GM12878 (cell line): ENCODE data around the gene GLS. TPM values are rescaled to one million over a fixed set of nuclear protein-coding genes. Genes with fewer than 3 reads are reported as not detected.

Source experiments
- ASH2L ChIP-seq: fragments of 300-600, 200-600 bp; sonication (generic); IDR thresholded peaks from 2 replicates; pipeline ENCODE4 v1.6.1; 2017; ENCODE audit warnings: low read depth, mild to moderate bottlenecking, borderline replicate concordance
- BMI1 ChIP-seq: fragments of 450-650 bp; IDR thresholded peaks from 2 replicates; pipeline ENCODE4 v1.6.1; 2016; ENCODE audit warnings: mild to moderate bottlenecking, moderate library complexity, borderline replicate concordance
- DPF2 ChIP-seq: fragments of 450-650 bp; IDR thresholded peaks from 2 replicates; pipeline ENCODE4 v1.6.1; 2017; ENCODE audit warnings: mild to moderate bottlenecking
- IRF3 ChIP-seq: fragments of 450-650 bp; IDR thresholded peaks from 2 replicates; pipeline ENCODE4 v1.6.1; 2014; ENCODE audit warnings: mild to moderate bottlenecking
- NBN ChIP-seq: fragments of 450-650 bp; IDR thresholded peaks from 2 replicates; pipeline ENCODE4 v1.6.1; 2016
- NFIC ChIP-seq: IDR thresholded peaks from 2 replicates; pipeline ENCODE4 v1.6.1; 2012; ENCODE audit warnings: low read depth, mild to moderate bottlenecking, inconsistent platforms, low read length, moderate library complexity
- NFYB ChIP-seq: IDR thresholded peaks from 2 replicates; pipeline ENCODE4 v1.6.1; 2011; ENCODE audit warnings: low read depth, mild to moderate bottlenecking, low read length, improper control_type of control experiment, moderate library complexity; ENCODE audit not compliant: insufficient read depth
- PAX5 ChIP-seq: IDR thresholded peaks from 2 replicates; pipeline ENCODE4 v1.6.1; 2011; ENCODE audit warnings: low read depth, low read length, borderline replicate concordance
- POLR2AphosphoS5 ChIP-seq: IDR thresholded peaks from 2 replicates; pipeline ENCODE4 v1.6.1; 2011; ENCODE audit warnings: mild to moderate bottlenecking, low read length, inconsistent platforms
- RB1 ChIP-seq: fragments of 450-650 bp; formaldehyde crosslinking; IDR thresholded peaks from 2 replicates; pipeline ENCODE4 v1.6.1; 2017; ENCODE audit warnings: mild to moderate bottlenecking, borderline replicate concordance
- SMAD1 ChIP-seq: fragments of 450-650 bp; IDR thresholded peaks from 2 replicates; pipeline ENCODE4 v1.6.1; 2018; ENCODE audit warnings: mild to moderate bottlenecking, low read depth; ENCODE audit not compliant: partially characterized antibody
- SREBF1 ChIP-seq: IDR thresholded peaks from 2 replicates; pipeline ENCODE4 v1.6.1; 2012; ENCODE audit warnings: mild to moderate bottlenecking, low read length
- polyA plus RNA-seq, 11 experiments: library from polyadenylated mRNA; depleted of rRNA in 4 of 11; unstranded in 6 of 11; stranded (reverse) in 5 of 11; fragments of >200 nt; fragmentation: Nextera tagmentation in 4 of 11; fragmentation: Illumina TruSeq in 1 of 11; extraction: Ambion mirVana in 4 of 11; extraction: Trizol in 1 of 11; gene quantifications; 1 replicate in 1 of 11; 2 replicates in 10 of 11; pipeline versions ENCODE4 v1.2.1 to v1.2.3, GENCODE V29; 2011 to 2016; ENCODE audit warnings: inconsistent platforms in 2 of 11, missing spikeins in 2 of 11, low read depth in 1 of 11
- total RNA-seq, 4 experiments: library from RNA; depleted of rRNA in 3 of 4; stranded (reverse); fragments of >200 nt in 3 of 4; fragmentation: Illumina TruSeq in 1 of 4; extraction: Trizol in 1 of 4; gene quantifications; 2 replicates each; pipeline versions ENCODE4 v1.2.1 to v1.2.3, GENCODE V29; 2013 to 2021
- TF ChIP-seq, protein P1 (sequence below): fragments of 450-650 bp; IDR thresholded peaks from 2 replicates; pipeline ENCODE4 v1.6.1; 2018; ENCODE audit warnings: borderline replicate concordance, mild to moderate bottlenecking; ENCODE audit not compliant: partially characterized antibody
- TF ChIP-seq, protein P2 (sequence below): fragments of 450-650 bp; formaldehyde crosslinking; IDR thresholded peaks from 2 replicates; pipeline ENCODE4 v1.4.0; 2020; ENCODE audit warnings: mild to moderate bottlenecking, moderate library complexity
- TF ChIP-seq, protein P3 (sequence below), 3 experiments: IDR thresholded peaks in 2 of 3; conservative IDR thresholded peaks in 1 of 3; 2 replicates each; pipeline ENCODE4 v1.5.1; 2011; ENCODE audit warnings: low read depth in 3 of 3, low read length in 3 of 3, mild to moderate bottlenecking in 3 of 3, control low read depth in 2 of 3, moderate library complexity in 2 of 3, inconsistent platforms in 1 of 3, mixed read lengths in 1 of 3; ENCODE audit not compliant: control insufficient read depth in 2 of 3, insufficient read depth in 1 of 3; ENCODE audit errors: extremely low read depth in 1 of 3
- TF ChIP-seq, protein P4 (sequence below): fragments of 450-650 bp; IDR thresholded peaks from 2 replicates; pipeline ENCODE4 v1.6.1; 2017; ENCODE audit warnings: mild to moderate bottlenecking, low read depth, inconsistent platforms; ENCODE audit not compliant: poor library complexity, severe bottlenecking
- TF ChIP-seq, protein P5 (sequence below): fragments of 150-350 bp; IDR thresholded peaks from 2 replicates; pipeline ENCODE4 v1.6.1; 2014; ENCODE audit warnings: mild to moderate bottlenecking, low read depth, low read length

Gene GLS
- total and polyA plus RNA-seq, 10 of the 15 experiments (the other 5 are each of a cell fraction or from before 2014, with no cell fraction given), result 15.7 to 145 (median 70.8) TPM

DNA sequence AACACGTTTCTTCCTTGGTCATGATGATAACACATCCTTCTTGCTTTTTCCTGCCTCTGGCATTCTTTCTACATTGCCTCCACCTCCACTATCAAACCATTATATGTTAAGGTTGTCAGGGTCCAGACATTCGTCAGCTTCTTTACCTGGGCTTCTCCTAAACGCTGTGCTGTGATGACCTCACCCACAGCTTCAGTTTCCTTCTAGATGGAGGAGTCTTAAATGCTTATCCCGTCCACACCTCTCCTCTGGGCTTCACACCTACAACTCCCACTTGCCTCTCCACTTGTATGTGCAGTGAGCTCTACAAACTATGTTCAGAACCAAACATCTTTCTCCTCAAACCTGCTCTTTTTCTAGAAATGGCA, 134.0 kb downstream of the GLS start (continued):
- TF ChIP-seq, protein P1, sequence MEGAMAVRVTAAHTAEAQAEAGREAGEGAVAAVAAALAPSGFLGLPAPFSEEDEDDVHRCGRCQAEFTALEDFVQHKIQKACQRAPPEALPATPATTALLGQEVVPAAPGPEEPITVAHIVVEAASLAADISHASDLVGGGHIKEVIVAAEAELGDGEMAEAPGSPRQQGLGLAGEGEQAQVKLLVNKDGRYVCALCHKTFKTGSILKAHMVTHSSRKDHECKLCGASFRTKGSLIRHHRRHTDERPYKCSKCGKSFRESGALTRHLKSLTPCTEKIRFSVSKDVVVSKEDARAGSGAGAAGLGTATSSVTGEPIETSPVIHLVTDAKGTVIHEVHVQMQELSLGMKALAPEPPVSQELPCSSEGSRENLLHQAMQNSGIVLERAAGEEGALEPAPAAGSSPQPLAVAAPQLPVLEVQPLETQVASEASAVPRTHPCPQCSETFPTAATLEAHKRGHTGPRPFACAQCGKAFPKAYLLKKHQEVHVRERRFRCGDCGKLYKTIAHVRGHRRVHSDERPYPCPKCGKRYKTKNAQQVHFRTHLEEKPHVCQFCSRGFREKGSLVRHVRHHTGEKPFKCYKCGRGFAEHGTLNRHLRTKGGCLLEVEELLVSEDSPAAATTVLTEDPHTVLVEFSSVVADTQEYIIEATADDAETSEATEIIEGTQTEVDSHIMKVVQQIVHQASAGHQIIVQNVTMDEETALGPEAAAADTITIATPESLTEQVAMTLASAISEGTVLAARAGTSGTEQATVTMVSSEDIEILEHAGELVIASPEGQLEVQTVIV, result no peak
- TF ChIP-seq, protein P2, sequence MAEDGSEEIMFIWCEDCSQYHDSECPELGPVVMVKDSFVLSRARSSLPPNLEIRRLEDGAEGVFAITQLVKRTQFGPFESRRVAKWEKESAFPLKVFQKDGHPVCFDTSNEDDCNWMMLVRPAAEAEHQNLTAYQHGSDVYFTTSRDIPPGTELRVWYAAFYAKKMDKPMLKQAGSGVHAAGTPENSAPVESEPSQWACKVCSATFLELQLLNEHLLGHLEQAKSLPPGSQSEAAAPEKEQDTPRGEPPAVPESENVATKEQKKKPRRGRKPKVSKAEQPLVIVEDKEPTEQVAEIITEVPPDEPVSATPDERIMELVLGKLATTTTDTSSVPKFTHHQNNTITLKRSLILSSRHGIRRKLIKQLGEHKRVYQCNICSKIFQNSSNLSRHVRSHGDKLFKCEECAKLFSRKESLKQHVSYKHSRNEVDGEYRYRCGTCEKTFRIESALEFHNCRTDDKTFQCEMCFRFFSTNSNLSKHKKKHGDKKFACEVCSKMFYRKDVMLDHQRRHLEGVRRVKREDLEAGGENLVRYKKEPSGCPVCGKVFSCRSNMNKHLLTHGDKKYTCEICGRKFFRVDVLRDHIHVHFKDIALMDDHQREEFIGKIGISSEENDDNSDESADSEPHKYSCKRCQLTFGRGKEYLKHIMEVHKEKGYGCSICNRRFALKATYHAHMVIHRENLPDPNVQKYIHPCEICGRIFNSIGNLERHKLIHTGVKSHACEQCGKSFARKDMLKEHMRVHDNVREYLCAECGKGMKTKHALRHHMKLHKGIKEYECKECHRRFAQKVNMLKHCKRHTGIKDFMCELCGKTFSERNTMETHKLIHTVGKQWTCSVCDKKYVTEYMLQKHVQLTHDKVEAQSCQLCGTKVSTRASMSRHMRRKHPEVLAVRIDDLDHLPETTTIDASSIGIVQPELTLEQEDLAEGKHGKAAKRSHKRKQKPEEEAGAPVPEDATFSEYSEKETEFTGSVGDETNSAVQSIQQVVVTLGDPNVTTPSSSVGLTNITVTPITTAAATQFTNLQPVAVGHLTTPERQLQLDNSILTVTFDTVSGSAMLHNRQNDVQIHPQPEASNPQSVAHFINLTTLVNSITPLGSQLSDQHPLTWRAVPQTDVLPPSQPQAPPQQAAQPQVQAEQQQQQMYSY (CRISPR knock-in tag), result 0 out of 2 replicates have a peak, but pooled peaks have one; percentile 34
- no peak for TF ChIP-seq SREBF1
- TF ChIP-seq PAX5, result no peak
- TF ChIP-seq, protein P3, sequence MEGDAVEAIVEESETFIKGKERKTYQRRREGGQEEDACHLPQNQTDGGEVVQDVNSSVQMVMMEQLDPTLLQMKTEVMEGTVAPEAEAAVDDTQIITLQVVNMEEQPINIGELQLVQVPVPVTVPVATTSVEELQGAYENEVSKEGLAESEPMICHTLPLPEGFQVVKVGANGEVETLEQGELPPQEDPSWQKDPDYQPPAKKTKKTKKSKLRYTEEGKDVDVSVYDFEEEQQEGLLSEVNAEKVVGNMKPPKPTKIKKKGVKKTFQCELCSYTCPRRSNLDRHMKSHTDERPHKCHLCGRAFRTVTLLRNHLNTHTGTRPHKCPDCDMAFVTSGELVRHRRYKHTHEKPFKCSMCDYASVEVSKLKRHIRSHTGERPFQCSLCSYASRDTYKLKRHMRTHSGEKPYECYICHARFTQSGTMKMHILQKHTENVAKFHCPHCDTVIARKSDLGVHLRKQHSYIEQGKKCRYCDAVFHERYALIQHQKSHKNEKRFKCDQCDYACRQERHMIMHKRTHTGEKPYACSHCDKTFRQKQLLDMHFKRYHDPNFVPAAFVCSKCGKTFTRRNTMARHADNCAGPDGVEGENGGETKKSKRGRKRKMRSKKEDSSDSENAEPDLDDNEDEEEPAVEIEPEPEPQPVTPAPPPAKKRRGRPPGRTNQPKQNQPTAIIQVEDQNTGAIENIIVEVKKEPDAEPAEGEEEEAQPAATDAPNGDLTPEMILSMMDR (IDR thresholded peaks at IDR 0.05 in 2 of 3, conservative IDR thresholded peaks at IDR 0.05 in 1 of 3; ENCODE audit: control insufficient read depth in 2 of 3, extremely low read depth in 1 of 3, insufficient read depth in 1 of 3, low read depth in 3 of 3, low read length in 3 of 3), result no peak
- TF ChIP-seq SMAD1, result no peak
- TF ChIP-seq NFIC, result no peak
- TF ChIP-seq RB1, result no peak
- peak; percentile 4; the same call in 1 of the 2 replicates for TF ChIP-seq NBN
- TF ChIP-seq POLR2AphosphoS5, result peak; percentile 35; the same call in 1 of the 2 replicates
- TF ChIP-seq ASH2L, result no peak
- TF ChIP-seq, protein P4, sequence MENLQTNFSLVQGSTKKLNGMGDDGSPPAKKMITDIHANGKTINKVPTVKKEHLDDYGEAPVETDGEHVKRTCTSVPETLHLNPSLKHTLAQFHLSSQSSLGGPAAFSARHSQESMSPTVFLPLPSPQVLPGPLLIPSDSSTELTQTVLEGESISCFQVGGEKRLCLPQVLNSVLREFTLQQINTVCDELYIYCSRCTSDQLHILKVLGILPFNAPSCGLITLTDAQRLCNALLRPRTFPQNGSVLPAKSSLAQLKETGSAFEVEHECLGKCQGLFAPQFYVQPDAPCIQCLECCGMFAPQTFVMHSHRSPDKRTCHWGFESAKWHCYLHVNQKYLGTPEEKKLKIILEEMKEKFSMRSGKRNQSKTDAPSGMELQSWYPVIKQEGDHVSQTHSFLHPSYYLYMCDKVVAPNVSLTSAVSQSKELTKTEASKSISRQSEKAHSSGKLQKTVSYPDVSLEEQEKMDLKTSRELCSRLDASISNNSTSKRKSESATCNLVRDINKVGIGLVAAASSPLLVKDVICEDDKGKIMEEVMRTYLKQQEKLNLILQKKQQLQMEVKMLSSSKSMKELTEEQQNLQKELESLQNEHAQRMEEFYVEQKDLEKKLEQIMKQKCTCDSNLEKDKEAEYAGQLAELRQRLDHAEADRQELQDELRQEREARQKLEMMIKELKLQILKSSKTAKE, result no peak
- TF ChIP-seq IRF3, result no peak
- no peak for TF ChIP-seq BMI1
- no peak for TF ChIP-seq NFYB
- TF ChIP-seq DPF2, result no peak
- TF ChIP-seq, protein P5, sequence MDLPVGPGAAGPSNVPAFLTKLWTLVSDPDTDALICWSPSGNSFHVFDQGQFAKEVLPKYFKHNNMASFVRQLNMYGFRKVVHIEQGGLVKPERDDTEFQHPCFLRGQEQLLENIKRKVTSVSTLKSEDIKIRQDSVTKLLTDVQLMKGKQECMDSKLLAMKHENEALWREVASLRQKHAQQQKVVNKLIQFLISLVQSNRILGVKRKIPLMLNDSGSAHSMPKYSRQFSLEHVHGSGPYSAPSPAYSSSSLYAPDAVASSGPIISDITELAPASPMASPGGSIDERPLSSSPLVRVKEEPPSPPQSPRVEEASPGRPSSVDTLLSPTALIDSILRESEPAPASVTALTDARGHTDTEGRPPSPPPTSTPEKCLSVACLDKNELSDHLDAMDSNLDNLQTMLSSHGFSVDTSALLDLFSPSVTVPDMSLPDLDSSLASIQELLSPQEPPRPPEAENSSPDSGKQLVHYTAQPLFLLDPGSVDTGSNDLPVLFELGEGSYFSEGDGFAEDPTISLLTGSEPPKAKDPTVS, result no peak
